CD4-positive, alpha-beta T cell treated with Interleukin-15 for 4 hours (primary cell): Measurements from ENCODE around the gene ABCD3.

Experiments
- DNase-seq: peaks from one replicate; pipeline ENCODE4 v3.0.0-alpha.2; 2020; ENCODE audit warnings: low spot score

The ABCD3 gene

DNA sequence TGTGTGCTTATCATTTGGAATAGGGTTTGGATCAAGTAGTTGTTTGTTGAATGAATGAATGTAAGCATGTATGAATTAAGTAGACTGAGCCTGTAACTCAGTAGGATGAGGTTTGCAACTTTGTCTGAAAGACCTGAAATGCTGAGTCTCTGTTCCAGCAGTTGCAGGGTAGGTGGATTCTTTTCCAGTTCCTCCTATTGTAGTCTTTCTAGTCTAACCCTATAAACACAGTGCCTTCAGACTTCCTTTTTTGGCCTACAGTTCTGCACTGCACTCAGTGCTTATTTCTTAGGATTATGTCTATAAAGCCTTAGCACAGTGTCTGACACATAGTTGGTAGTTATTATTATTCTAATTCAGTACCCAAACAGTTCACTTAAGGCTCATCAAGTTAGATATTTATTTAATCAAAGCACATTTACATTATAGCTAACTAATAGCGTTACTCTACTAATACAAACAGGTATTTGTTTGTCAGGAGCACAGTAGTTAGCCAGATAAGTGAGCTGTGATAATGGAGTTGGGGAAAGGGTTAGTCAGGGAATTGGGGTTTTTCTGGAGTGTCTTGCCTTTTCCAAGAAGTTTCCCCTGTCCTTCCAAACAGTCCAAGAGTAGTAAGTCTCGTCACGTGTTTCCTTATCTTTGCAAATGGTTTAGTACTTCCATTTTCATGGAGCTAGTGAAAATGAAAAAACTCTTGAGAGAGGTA, 45.0 kb downstream of the ABCD3 start:
- no peak for DNase-seq

DNA sequence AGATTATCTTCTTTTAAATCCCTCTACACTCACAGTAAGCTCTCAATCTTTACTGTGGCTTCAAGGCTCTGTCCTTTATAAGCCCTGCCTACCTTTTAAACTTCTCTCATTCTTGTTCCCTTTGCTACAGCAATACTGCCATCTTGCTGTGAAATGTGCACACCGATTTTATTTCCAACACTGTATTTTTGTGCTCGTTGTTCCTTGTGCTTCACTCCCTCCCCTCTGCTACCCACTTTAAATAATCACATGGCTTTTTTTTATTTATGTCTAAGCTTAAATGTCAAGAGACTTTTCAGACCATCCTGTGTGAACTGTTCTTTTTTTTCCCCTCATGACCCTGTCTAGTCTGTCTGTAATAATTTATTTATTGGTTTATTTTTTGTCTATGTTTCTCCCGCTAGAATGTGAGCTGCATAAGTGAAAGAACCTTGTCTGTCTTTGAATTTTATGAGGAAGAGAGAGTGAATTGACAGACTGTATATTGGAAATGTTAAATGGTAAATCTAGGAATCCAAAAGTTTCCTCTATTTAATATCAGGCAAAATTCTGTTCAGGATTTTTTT, 45.7 kb downstream of the ABCD3 start:
- DNase-seq = peak; percentile 24

DNA sequence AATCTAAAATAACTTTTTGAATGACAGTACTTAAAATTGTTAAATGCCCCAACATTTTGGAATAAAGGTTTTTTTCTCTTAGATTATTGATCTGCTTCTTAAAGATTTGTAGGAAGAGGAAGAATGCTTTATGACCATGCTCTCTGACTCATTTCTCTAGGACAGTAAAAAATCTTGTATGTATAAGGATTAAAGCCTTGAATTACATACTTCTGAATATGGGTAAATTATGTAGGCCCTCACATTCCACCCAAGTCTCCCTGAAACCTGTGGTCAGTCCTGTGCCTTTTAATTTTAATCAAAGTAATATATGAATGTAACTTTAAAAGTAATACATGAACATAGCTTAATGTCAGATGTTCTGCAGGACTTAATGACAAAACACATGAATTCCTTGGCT, 50.5 kb downstream of the ABCD3 start:
- no peak for DNase-seq

DNA sequence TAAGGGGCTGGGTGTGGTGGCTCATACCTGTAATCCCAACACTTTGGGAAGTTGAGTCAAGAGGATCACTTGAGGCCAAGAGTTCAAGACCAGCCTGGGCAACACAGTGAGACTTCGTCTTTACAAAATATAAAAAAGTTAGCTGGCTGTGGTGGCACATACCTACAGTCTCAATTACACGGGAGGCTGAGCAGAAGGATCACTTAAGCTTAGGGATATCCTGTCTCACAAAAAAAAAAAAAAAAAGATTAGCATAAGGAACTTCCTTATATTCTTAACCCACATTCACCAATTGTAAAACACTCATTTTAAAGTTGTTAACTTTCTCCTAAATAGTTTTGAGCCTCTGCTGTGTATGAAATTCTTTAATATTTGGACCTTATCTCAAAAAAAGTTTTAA, 53.1 kb downstream of the ABCD3 start:
- no peak for DNase-seq

DNA sequence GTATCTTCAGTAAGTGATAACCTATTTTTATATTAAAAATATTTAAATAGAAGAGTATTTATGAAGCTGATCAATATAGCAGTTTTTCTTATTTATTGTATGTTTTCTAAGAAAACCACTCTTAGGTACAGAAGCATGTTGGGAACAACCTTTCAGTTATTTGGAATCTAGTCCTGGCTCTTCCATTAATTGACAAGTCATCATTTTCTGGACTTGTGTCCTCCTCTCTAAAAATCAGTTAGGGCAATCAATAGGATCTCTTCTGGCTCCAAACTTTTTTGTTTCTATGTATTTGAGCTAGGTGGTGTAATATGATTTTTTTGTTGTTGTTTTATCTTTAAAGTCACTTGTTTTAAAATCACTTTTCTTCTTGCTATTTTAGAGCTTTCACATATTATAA, 57.0 kb downstream of the ABCD3 start:
- no peak for DNase-seq

DNA sequence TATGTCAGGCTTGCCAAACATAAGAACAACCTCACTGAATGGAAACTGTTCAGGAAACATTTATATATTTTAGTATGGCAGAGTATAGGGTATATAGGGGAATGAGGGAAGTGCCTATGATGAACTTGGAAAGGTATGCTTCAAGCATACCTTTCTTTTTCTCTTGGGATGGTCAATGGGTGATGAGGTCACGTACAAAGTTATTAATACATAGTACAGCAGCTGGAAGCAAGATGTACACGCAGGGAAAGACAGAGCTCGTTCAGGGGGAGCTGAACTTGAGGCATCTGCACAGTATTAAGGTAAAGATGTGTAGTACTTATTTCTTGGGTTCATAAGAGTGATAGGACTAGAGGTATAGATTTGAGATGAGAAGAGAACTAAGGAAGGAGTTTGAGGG, 61.5 kb downstream of the ABCD3 start:
- no peak for DNase-seq

DNA sequence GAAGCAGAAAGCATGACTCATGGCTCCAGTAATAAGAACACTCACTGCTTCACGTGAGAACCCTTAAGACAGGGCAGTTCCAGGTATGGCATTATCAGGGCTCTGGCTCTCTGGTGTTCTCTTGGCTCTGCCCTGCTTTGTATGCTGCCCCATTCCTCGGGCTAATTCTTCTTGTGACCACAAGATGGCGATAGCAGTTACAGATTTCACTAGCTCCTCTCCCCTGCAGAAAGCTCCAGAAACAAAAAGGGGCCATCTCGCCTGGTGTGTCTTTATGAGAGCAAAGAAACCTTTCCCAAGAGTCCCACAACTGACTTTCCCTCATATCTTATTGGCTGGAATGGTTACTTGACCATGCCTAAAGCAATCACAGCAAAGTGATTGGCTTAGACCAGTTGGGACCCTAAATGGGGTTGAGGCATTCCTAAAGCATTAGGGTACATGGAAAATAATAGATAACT, 63.3 kb downstream of the ABCD3 start:
- peak; percentile 48 for DNase-seq

DNA sequence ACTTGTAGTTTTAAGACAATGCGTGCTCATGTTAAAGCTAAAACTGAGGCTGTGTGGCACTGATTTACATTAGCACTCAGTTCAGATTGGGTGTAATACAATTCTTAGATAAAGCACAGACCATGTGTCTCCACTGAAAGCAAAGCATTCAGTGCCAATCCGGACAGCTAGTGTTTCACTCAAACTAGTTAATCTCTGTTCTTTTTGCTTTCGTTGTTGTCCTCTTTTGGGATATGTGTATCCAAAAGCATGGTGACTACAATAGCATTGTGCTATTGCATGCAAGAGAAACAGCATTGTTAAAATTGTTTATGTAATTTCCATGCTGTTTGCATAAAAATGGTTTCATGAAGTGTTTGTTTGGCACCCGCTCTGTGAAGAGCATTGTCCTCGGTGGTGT, 68.8 kb downstream of the ABCD3 start:
- DNase-seq = no peak

DNA sequence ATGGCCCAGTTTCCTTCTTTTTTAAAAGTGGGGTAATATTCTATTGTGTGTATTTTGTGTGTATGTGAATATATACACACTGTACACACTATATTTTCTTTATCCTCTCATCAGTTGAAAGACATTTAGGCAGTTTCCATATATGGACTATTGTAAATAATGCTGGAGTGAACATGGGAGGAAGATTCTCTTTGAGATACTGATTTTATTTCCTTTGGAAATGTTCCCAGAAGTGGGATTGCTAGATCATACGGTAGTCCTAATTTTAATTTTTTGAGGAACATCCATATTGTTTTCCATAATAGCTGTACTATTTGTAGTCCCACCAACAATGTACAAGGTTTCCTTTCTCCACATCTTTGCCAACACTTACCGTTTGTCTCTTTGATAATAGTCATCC, 72.4 kb downstream of the ABCD3 start:
- DNase-seq = no peak

DNA sequence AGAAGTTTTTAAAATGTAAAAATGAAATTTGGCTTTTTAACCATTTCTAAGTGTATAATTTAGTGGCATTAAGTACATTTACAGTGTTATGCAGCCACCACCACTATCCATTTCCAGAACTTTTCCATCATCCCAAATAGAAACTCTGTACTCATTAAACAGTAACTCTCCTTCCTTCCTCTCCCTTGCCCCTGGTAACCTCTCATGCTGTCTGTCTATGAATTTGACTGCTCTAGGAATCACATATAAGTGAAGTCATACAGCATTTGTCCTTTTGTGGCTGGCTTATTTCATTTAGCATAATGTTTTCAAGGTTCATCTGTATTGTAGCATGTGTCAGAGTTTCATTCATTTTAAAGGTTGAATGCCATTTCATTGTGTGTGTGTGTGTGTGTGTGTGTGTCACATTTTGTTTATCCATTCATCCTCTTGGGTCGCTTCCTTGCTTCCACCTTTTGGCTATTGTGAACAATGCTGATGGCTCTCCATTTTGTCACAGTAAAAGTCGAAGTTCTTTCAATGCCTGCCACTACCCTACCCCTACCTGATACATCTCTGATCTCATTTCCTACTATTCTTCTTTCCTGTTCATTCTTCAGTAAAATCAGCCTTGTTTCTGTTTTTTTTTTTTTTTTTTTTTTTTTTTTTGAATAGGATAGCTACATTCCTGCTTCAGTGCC, 78.0 kb downstream of the ABCD3 start:
- DNase-seq = no peak

DNA sequence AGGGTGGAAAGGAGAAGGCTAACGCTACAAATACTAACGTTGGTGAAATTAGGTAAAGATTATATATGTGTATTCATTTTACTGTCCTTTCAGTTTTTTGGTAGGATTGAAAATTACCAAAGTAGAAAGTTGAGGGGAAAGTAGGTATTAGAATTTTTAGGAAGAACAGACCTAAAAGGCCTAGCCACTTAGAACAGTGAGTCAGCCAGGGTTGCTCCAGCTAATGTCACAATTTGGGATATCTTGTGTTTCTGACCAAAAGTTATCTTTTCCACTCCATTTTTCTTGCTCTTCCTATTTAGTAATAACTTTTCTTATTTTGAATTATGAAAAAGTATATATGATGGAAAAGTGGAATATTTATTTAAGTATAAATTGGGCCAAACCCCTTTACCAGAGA, 83.2 kb downstream of the ABCD3 start:
- no peak for DNase-seq

DNA sequence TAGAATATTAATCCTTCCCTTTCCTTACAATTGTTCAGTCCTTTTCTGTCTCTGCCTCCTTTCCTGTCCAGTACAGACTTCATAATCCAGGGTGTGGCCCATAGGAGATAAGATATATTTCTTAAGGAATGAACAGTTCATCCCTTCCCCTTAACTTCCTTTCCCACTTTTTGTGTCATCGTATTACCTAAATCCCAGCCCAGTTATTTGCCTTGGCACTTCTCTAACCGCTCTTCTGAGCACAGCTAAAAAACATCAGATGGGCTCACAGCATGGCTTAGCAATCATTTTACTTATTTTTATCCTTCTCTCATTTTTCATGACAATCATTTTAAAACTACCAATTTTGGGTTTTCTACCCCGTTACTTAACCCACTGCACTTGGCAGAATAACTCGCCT, 83.7 kb downstream of the ABCD3 start:
- DNase-seq = no peak

DNA sequence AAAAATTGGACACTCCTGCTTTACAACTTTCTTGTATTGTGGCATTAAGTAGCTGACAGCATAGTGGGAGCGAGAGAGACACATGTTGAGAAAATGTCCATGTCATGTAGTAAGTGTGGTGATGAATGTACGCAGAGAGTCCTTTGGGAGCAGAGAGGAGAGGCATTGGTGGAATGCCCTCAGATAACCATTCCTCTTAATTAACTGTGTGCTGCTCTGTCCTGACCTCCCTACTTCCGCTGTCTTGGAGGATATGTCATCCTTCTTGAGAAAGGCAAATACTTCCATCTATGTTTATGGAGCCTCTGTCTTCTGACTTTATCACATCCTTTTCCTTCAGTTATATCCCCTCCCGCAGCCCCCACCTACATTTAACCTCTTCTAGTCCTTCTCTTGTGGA, 85.0 kb downstream of the ABCD3 start:
- no peak for DNase-seq

DNA sequence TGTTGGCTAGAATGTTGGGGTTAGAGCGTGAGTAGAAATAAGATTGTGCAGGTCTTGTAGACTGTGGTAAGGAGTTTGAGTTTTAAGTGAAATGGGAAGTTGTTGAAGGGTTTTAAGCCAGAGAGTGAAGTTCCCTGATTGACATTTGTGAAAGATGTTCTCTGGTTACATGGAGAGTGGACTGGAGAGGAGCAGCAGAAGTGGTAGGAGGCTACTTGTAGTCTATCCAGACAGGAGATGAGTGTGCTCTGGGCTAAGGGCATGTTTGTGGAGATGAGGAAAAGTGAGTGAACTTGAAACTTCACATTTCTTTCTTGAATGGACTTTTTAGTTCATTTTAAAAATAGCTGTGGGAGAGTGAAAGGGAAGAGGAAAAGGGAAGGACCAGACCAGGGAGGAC, 86.4 kb downstream of the ABCD3 start:
- no peak for DNase-seq

DNA sequence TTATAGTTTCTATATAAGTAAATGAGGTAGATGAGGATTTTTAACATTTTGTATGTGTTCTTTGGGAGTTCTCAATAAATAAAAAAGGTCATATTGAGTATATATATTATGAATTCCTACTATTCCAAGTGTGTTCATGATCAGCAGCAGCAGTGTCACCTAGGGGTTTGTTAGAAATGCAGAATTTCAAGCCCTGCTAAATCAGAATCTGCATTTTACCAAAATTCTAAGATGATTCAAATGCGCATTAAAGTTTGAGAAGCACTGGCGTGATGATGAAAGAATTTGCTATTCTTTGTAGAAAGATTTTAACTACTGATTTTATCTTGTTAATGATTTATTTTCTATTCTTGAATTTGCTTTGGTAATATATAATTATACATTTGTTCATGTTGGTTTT, 94.6 kb downstream of the ABCD3 start:
- no peak for DNase-seq

DNA sequence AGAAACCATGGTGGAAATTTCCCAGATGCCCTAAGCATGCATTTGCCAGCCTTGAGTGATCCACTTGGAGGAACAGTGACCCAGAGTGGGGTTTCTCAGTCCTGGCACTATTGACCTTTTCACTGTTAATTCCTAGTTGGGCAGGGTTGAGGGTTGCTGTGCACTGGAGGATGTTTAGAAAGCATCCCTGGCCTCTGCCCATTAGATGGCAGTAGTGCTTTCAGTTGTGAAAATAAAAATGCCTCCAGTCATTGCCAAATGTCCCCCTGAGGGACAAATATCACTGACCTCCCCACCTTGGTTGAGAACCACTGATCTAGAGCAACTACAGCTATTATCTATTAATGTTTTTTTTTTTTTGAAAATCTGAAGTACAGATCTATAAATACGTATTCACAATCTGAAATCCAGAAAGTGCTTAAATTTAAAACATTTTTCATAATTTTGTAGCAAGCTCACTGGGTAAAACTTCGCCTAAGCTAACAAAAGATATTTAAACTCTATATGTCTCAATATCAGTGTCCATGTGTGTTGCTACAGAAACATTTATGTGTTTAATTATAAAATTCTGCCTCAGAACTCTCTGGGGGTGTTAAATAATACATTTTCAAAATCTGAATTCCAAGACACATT, 96.0 kb downstream of the ABCD3 start:
- DNase-seq = no peak

DNA sequence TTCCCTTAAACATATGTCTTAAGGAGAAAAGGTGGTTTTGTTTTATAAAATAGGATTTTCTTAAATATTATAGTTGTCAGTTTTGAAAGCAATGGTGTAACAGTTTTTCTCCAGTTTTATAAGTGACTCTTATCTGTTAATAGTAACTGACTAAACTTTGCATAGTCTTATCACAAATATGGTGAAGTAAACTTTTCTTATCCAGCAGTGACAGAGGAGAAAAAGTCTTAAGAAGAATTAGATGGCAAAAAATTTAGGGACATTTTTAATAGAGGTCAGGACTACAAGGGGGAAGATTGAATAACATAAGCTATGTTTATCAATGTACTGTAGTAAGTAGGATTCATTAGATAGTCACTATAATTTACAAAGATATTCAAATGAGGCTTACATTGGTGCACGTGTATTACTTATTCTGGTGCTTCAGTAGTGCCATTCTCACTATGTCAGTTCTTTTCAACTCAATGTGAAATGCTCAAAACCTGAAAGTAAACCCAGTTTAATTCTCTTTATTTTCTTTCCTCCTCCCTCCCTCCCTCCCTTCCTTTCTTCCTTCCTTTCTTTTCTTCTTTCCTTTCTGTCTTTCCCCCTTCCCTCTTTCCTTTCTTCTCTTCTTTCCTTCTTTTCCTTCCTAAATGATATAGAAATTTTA, 97.2 kb downstream of the ABCD3 start:
- no peak for DNase-seq

DNA sequence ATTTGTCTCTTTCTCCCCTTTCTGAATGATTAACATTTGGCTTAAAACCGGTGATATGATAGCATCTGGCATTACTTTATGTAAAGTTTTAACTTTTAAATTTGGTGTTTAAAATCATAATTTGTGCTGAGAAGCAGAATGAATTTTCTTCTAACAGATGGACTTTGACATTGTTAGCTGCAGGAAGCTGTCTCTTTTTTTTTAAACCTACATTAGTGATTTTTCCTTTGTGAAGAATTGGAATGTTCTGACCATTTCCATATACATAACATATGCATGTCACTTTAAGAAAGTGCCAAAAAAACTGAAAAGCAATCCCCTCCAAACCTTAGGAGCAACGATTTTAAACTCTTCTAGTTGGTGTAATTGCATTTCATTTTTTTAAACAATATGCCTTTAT, 101.2 kb downstream of the ABCD3 start:
- DNase-seq = no peak

DNA sequence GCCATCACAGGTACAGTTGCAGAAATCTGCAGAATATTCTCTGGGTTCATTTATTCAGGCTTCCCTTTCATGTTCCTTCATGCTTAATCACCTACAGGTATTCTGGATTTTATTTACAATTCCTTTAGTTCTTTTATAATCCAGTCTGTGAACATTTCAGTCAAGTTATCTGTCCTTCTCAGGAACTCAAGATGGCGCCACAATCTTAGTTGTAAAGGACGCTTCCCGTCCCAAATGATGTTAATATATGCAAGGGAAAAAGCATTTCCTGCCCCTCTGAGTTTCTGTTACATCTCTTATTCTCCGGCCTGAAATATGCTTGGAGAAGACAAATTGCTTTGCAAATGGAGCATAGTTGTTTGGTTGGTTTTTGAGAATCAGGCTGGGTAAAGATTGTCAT, 104.1 kb downstream of the ABCD3 start:
- no peak for DNase-seq

DNA sequence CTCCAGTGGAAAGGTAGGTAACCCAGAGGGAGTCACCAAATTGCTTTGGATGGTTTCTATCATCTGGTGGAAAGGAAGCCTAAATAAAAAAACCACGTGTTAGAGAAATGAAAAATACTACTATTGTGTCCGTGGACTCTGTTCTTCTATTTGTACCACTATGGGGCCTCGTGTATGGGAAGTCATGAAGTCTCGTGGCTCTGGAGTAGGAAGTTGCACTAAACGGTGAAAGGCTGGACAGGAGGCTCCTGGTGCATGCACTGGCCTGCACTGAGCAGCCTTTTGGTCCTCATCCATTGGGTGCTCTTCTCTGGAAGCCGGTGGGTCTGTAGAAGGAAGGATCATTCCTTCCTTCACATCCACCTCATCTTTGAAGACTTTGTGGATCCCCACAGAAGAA, 106.3 kb downstream of the ABCD3 start:
- DNase-seq = no peak

DNA sequence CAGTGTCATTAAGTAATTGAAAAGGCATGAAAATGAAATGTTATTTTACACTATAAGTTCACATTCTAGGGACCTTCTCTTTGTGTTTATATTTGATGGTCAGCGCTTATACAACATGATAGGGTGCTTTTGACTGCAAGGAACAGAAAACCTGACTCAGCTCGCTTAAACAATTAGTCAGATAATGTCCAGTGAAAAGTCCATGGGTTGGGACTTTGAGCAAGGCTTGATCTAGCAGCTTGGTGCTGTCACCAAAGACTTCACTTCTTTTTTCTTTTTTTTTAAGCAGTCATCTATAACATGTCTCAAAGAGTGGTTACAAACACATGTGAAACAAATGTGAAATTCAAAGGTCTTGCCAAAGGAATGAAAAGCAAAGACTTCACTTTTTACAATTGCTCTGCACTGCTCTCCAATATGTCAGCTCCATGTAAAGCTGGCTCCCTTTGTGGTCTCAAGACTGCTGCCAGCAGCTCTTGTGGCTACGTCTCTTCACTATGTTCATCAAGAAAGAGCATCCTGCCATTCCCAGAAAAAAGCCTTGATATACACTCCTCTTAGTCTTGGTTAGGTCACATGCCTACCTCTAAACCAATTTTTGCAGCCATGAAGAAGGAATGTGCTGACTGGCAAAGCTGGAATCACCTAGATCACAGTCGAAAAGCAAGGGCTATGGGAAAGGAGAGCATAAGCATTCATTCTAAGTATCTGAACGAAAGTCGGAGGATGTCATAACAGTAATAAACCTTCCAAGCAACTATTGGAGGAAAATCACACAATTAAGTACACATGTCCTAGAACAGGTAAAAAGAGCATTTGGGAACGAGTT, 108.2 kb downstream of the ABCD3 start:
- DNase-seq = no peak
